K562 treated with DMSO at 1 percent for 12 hours (cell line): ENCODE results near the gene EEF1A1. TPM values are rescaled to one million over a fixed set of nuclear protein-coding genes. Genes with fewer than 3 reads are reported as not detected.

Experiments used
- total RNA-seq: library from RNA; unstranded; fragments of 300-600 nt; gene quantifications from 2 replicates; pipeline ENCODE4 v1.2.3, GENCODE V29; 2022; ENCODE audit not compliant: insufficient read depth

EEF1A1 gene
- total RNA-seq = 18,341 and 19,044 TPM in 2 replicates

GRCh38 chr6:73520688-73521350, at the start of gene EEF1A1:
TSS of gene EEF1A1 (minus strand) at chr6:73521032. CDS start at chr6:73520026, 1,006 bp downstream.

Other genes with a start within 250 kb of the EEF1A1 start
- gene DPPA5, start 166.8 kb downstream of the EEF1A1 start, total RNA-seq = not detected in 2 replicates
- not detected in 2 replicates for gene KHDC3L, start 158.4 kb downstream of the EEF1A1 start, total RNA-seq
- gene OOEP, start 151.1 kb downstream of the EEF1A1 start, total RNA-seq = not detected in 2 replicates
- 1.4 TPM in 1 of 2 replicates, not detected in the other for gene DDX43, start 126.2 kb downstream of the EEF1A1 start, total RNA-seq
- gene CGAS, start 68.7 kb downstream of the EEF1A1 start, total RNA-seq = 0.33 TPM in 1 of 2 replicates, not detected in the other
- 14.3 and 37.6 TPM in 2 replicates for gene MTO1, start 59.3 kb downstream of the EEF1A1 start, total RNA-seq
- 4.2 and 8.9 TPM in 2 replicates for gene SLC17A5, start 133.0 kb upstream of the EEF1A1 start, total RNA-seq
- gene CD109, start 175.2 kb upstream of the EEF1A1 start, total RNA-seq = 0.10 TPM in 1 of 2 replicates, not detected in the other